Caco-2 (cell line): ENCODE measurements around the gene EPHB2. TPM values are rescaled to one million over a fixed set of nuclear protein-coding genes. Genes with fewer than 3 reads are reported as not detected.

Experiments
- BruUV-seq: library from RNA; stranded (reverse); fragments of 400-500 nt; replicated peaks from 2 replicates; lab custom pipeline; 2021; lab: Mats Ljungman, UMichigan
- CTCF ChIA-PET: fragments of 300-600 bp; sonication (Branson Sonifier 250); formaldehyde crosslinking; loops from one replicate; lab custom pipeline; 2022; ENCODE audit warnings: antibody characterized with exemption; lab: Charles Lee
- POLR2A ChIA-PET: fragments of 300-600 bp; sonication (Branson Sonifier 250); formaldehyde crosslinking; loops from one replicate; lab custom pipeline; 2022; ENCODE audit warnings: antibody characterized with exemption; lab: Charles Lee
- DNase-seq, 2 experiments: peaks; one replicate each; pipeline versions ENCODE4 v3.0.0 to v3.0.0-alpha.2; 2020 to 2022
- H3K27me3 ChIP-seq: replicated peaks from 2 replicates; pipeline ENCODE4 v1.6.0; 2011; ENCODE audit warnings: low read length; ENCODE audit not compliant: control insufficient read depth, insufficient read depth
- H3K36me3 ChIP-seq: 2 replicates; pipeline ENCODE4 v1.5.1; 2011; ENCODE audit warnings: low read length; ENCODE audit not compliant: control insufficient read depth, insufficient read depth
- H3K4me1 ChIP-seq: fragments of 250-450 bp; sonication (Bioruptor Pico); 2 replicates; pipeline ENCODE4 v1.5.1; 2020; ENCODE audit warnings: mild to moderate bottlenecking
- H3K4me3 ChIP-seq: 2 replicates; pipeline ENCODE4 v1.5.1; 2011; ENCODE audit warnings: low read depth, mild to moderate bottlenecking, control low read depth, low read length
- H3K9me3 ChIP-seq: fragments of 250-450 bp; sonication (Bioruptor Pico); 2 replicates; pipeline ENCODE4 v1.5.1; 2020; ENCODE audit warnings: mild to moderate bottlenecking, moderate library complexity
- H3K27ac Mint-ChIP-seq: one replicate; pipeline ENCODE4 v1.8.0; 2022; ENCODE audit warnings: mixed read lengths; ENCODE audit not compliant: unreplicated experiment
- H3K27me3 Mint-ChIP-seq: one replicate; pipeline ENCODE4 v1.8.0; 2022; ENCODE audit warnings: mixed read lengths; ENCODE audit not compliant: insufficient read depth, unreplicated experiment
- H3K36me3 Mint-ChIP-seq: one replicate; pipeline ENCODE4 v1.8.0; 2022; ENCODE audit warnings: mild to moderate bottlenecking, mixed read lengths; ENCODE audit not compliant: insufficient read depth, unreplicated experiment
- H3K4me1 Mint-ChIP-seq: one replicate; pipeline ENCODE4 v1.8.0; 2022; ENCODE audit warnings: low read depth, mixed read lengths; ENCODE audit not compliant: unreplicated experiment
- H3K4me3 Mint-ChIP-seq: one replicate; pipeline ENCODE4 v1.8.0; 2022; ENCODE audit warnings: mild to moderate bottlenecking, moderate library complexity, mixed read lengths; ENCODE audit not compliant: unreplicated experiment
- H3K9me3 Mint-ChIP-seq: one replicate; pipeline ENCODE4 v1.8.0; 2022; ENCODE audit warnings: mixed read lengths; ENCODE audit not compliant: unreplicated experiment
- intact Hi-C: fragments of 100-400 bp; cut with micrococcal nuclease; formaldehyde crosslinking; loops from one replicate; pipeline ENCODE4 v1.10.0; 2022; ENCODE audit not compliant: unreplicated experiment
- total RNA-seq: library from RNA; stranded (reverse); gene quantifications from 2 replicates; pipeline ENCODE4 v1.2.3, GENCODE V29; 2022
- TF ChIP-seq, protein P1 (sequence below), 2 experiments: fragments of 200-600 bp in 1 of 2; IDR thresholded peaks; 1 replicate in 1 of 2; 2 replicates in 1 of 2; pipeline versions ENCODE4 v1.5.1 to v1.8.0; 2011 to 2022; ENCODE audit warnings: antibody characterized with exemption in 1 of 2, control low read depth in 1 of 2, inconsistent platforms in 1 of 2, low read depth in 1 of 2, low read length in 1 of 2, mild to moderate bottlenecking in 1 of 2, moderate library complexity in 1 of 2; ENCODE audit not compliant: insufficient read depth in 1 of 2, severe bottlenecking in 1 of 2, unreplicated experiment in 1 of 2

Gene EPHB2
- total RNA-seq, 1 experiment from 2014 or later, result 30.1 TPM

GRCh38 chr1:22722901-22723550, 12.4 kb downstream of the EPHB2 start:
- no peaks in the 10 kb centered on the region for H3K9me3 ChIP-seq
- Mint-ChIP-seq H3K27me3 (no peaks in the 10 kb centered on the region), H3K4me3 (no peak overlapping the region), H3K9me3 (no peaks in the 10 kb centered on the region), H3K4me1 (no peaks in the 10 kb centered on the region), H3K36me3 (no peaks in the 10 kb centered on the region), H3K27ac (no peak overlapping the region)
- TF ChIP-seq, protein P1, sequence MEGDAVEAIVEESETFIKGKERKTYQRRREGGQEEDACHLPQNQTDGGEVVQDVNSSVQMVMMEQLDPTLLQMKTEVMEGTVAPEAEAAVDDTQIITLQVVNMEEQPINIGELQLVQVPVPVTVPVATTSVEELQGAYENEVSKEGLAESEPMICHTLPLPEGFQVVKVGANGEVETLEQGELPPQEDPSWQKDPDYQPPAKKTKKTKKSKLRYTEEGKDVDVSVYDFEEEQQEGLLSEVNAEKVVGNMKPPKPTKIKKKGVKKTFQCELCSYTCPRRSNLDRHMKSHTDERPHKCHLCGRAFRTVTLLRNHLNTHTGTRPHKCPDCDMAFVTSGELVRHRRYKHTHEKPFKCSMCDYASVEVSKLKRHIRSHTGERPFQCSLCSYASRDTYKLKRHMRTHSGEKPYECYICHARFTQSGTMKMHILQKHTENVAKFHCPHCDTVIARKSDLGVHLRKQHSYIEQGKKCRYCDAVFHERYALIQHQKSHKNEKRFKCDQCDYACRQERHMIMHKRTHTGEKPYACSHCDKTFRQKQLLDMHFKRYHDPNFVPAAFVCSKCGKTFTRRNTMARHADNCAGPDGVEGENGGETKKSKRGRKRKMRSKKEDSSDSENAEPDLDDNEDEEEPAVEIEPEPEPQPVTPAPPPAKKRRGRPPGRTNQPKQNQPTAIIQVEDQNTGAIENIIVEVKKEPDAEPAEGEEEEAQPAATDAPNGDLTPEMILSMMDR (IDR thresholded peaks at IDR 0.05; ENCODE audit: insufficient read depth in 1 of 2, low read depth in 1 of 2, low read length in 1 of 2, severe bottlenecking in 1 of 2, unreplicated experiment in 1 of 2), result no peak
- intact Hi-C loops, result no loop called here
- H3K36me3 ChIP-seq, result no peaks in the 10 kb centered on the region
- no peak for DNase-seq
- ChIA-PET CTCF (interaction anchor here (0.8 kb wide), 1 partner anchor 18 kb away, joined by 5 read pairs; no protein-coding TSS in a partner anchor), POLR2A (interaction anchor here (0.5 kb wide), 1 partner anchor 153 kb away, joined by 3 read pairs; no protein-coding TSS in a partner anchor)
- no TSS peak for BruUV-seq
- peaks cover 2% of the 10 kb centered on the region for H3K4me1 ChIP-seq
- no peaks in the 10 kb centered on the region for H3K27me3 ChIP-seq
- no peak overlapping the region for H3K4me3 ChIP-seq

DNA sequence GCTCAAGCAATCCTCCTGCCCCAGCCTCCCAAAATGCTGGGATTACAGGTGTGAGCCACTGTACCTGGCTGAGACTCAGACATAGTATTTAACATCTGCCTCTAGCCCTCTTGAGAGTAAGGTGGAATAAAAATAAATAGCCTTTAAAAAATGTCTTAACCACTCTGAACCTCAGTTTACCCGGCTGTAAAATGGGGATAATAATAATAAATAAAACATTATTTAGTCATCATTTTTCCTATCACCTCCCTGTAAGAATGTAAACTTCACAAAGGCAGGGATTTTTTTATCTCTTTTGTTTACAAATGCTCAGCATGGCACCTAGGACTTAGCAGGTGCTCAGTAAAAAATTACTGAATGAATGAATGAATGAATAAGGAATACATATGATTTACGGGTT, 17.2 kb downstream of the EPHB2 start:
- no peak overlapping the region for H3K27ac Mint-ChIP-seq
- TF ChIP-seq, protein P1 (IDR thresholded peaks at IDR 0.05; ENCODE audit: insufficient read depth in 1 of 2, low read depth in 1 of 2, low read length in 1 of 2, severe bottlenecking in 1 of 2, unreplicated experiment in 1 of 2), result no peak
- intact Hi-C loops, result no loop called here
- Histone ChIP-seq H3K9me3 (no peaks in the 10 kb centered on the region), H3K27me3 (no peaks in the 10 kb centered on the region), H3K36me3 (no peaks in the 10 kb centered on the region), H3K4me3 (no peak overlapping the region), H3K4me1 (peaks cover 4% of the 10 kb centered on the region; the same call in 1 of the 2 replicates)
- no peaks in the 10 kb centered on the region for H3K27me3 Mint-ChIP-seq
- no peak overlapping the region for H3K4me3 Mint-ChIP-seq
- H3K9me3 Mint-ChIP-seq, result no peaks in the 10 kb centered on the region
- H3K4me1 Mint-ChIP-seq, result no peaks in the 10 kb centered on the region
- H3K36me3 Mint-ChIP-seq, result no peaks in the 10 kb centered on the region
- no peak for DNase-seq
- POLR2A ChIA-PET, result no interaction called here
- CTCF ChIA-PET, result no interaction called here
- BruUV-seq, result no TSS peak

DNA sequence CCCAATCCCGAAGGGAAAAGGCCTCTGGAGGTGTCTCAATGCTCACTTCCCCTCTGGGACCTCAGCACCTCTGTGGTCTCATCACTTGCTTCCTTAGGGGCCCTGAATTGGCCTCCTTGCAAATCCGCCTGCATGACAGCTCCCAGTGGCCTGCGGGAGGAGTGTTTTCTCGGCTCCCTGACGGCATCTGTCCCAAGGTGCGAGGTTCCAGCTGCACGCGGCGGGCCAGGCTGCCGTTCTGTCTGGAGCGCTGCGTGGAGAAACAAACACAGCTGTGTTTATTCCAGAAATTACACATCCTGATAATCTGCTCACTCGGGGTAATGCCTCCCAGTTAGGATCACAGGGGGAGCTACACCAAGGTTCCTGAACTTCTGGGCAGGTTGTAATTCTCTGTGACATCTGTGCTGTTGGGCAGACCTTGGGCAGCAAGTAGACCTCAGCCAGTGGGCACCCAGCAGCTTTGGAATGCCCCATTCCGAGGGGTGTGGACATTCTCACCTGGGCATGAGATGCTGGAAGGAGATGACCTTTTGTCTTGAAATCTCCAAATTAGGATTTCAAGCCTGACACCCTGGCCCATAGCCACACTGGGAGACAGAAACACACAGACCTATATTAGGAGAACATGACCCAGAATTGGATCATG, 18.2 kb downstream of the EPHB2 start:
- Histone ChIP-seq H3K27me3 (no peaks in the 10 kb centered on the region), H3K4me1 (peaks cover 4% of the 10 kb centered on the region; the same call in 1 of the 2 replicates), H3K4me3 (no peak overlapping the region), H3K9me3 (no peaks in the 10 kb centered on the region), H3K36me3 (no peaks in the 10 kb centered on the region)
- H3K27ac Mint-ChIP-seq, result no peak overlapping the region
- H3K9me3 Mint-ChIP-seq, result no peaks in the 10 kb centered on the region
- H3K36me3 Mint-ChIP-seq, result no peaks in the 10 kb centered on the region
- ChIA-PET POLR2A (no interaction called here), CTCF (interaction anchor here (0.9 to 1.2 kb wide), 3 partner anchors 12 to 24 kb away, joined by 3 to 5 read pairs (median 4); no protein-coding TSS in a partner anchor)
- H3K4me1 Mint-ChIP-seq, result no peaks in the 10 kb centered on the region
- TF ChIP-seq, protein P1 (IDR thresholded peaks at IDR 0.05; ENCODE audit: insufficient read depth in 1 of 2, low read depth in 1 of 2, low read length in 1 of 2, severe bottlenecking in 1 of 2, unreplicated experiment in 1 of 2), result peak in 1 of 2 experiments; percentile 28
- no peaks in the 10 kb centered on the region for H3K27me3 Mint-ChIP-seq
- DNase-seq, result peak; percentile 20 to 39
- no peak overlapping the region for H3K4me3 Mint-ChIP-seq
- BruUV-seq, result no TSS peak
- intact Hi-C loops, result no loop called here
